Fibroblast of lung (primary cell): ENCODE data around the gene PRKCA.

Experiments used
- CTCF ChIP-seq, 2 donors: IDR thresholded peaks in 1 of 2; conservative IDR thresholded peaks in 1 of 2; 1 replicate in 1 of 2; 2 replicates in 1 of 2; pipeline ENCODE4 v1.5.1; 2011 to 2012; ENCODE audit warnings: low read length in 2 of 2, control low read depth in 1 of 2, inconsistent platforms in 1 of 2, low read depth in 1 of 2, mild to moderate bottlenecking in 1 of 2
- EZH2 ChIP-seq: IDR thresholded peaks from 2 replicates; pipeline ENCODE4 v1.5.1; 2012; ENCODE audit warnings: low read length, control low read depth, mild to moderate bottlenecking; ENCODE audit errors: missing control alignments

GRCh38 chr17:66262767-66263166 is 39.6 kb upstream of the PRKCA start:
- TF ChIP-seq CTCF (conservative IDR thresholded peaks at IDR 0.05 in 1 of 2, IDR thresholded peaks at IDR 0.05 in 1 of 2; ENCODE audit: low read depth in 1 of 2, low read length in 2 of 2) (no peak), EZH2 (no peak)
